Stimulated activated CD8-positive, alpha-beta memory T cell treated with anti-CD3 and anti-CD28 coated beads, Interleukin-2, amount 100 ng/mL, for 48 hours (primary cell): ENCODE data around the gene XRCC3.

ENCODE experiments used
- DNase-seq, 2 donors: peaks; one replicate each; pipeline ENCODE4 v3.0.0-alpha.2; 2020; ENCODE audit warnings: low read depth in 2 of 2

XRCC3 gene

DNA sequence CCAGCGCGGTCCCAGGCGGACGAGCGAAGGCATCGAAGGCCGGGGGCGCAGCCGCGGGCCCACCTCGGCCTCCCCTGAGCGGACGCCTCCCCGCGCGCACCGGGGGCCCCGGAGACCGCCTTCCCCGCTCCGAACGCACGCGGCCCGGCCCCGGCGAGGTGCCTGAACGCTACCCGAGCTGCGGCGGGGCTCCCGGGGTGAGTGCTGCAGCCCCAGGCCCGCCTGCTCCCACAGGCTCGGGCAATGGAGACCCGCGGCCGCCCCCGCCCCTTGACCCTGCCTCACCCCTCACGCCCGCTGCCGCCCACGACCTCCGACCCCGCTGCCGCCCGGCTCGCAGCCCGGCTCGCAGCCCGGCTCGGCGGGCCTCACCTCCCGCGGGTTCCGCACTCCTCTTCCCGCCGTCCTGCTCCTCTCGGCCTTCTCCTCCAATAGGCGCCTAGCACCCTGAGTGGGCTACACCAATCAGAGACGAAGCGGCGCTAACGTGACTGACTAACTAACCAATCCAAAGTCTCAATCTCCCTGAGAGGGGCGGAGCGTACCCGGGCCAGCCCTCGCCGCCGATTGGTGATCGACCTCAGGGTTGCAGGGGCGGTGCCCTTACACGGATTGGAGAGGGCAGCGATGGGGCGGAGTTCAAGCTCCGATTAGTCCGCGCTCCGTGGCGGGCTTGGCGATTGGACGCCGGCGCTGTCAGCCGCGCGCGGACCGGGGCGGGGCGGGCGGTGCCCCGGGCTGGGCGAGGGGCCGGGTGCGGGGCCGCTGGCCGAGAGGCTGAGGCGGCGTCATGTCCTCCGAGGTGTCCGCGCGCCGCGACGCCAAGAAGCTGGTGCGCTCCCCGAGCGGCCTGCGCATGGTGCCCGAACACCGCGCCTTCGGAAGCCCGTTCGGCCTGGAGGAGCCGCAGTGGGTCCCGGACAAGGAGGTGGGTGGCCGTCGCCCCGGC lies at the start of gene XRCC3, which contains the start of gene ZFYVE21:
Gene XRCC3, minus strand, starts transcription at position 400 of the 949 bp plus-strand sequence. CDS start 4,364 bp downstream, outside the sequence.
Gene ZFYVE21, plus strand, starts transcription at position 759 of the 949 bp plus-strand sequence. Its CDS starts 32 bp downstream, at position 791.
- peak; percentile 99 for DNase-seq

GRCh38 chr14:103763730-103764488 lies 48.7 kb upstream of the XRCC3 start:
- no peak for DNase-seq

DNA sequence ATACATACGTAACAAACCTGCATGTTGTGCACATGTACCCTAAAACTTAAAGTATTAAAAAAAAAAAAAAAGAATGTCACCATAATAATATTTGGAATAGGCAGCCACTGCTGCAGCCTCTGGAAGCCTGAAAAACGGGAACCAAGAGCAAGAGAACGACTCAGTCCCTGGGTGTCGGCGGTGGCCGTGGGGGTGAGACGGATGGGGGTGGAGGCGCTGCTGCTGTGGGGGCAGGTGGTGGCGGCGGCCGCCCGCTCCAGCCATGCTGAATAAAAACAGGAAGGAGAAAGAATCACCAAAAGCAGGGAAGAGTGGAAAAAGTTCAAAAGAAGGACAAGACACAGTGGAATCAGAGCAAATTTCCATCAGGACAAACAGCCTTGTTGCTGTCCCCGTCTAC lies 47.3 kb upstream of the XRCC3 start:
- no peak for DNase-seq

DNA sequence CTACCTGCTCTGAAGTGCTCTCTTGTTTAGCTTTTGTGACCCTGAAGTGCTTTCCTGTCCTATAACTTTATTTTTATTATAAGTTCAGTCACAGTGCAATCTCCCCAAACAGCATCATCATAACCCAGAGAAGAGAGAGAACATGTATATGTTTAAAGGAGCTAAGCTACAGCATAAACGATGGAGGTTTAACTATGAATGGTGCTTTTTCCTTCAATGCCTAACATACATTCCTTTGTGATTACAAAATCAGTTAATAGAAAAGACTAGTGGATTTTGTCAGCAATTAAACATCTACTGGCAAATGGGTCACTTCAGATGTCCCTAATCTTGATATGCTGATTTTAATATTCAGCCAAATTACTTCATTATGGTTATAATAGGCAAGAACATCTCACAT lies 46.8 kb upstream of the XRCC3 start:
- DNase-seq: no peak

DNA sequence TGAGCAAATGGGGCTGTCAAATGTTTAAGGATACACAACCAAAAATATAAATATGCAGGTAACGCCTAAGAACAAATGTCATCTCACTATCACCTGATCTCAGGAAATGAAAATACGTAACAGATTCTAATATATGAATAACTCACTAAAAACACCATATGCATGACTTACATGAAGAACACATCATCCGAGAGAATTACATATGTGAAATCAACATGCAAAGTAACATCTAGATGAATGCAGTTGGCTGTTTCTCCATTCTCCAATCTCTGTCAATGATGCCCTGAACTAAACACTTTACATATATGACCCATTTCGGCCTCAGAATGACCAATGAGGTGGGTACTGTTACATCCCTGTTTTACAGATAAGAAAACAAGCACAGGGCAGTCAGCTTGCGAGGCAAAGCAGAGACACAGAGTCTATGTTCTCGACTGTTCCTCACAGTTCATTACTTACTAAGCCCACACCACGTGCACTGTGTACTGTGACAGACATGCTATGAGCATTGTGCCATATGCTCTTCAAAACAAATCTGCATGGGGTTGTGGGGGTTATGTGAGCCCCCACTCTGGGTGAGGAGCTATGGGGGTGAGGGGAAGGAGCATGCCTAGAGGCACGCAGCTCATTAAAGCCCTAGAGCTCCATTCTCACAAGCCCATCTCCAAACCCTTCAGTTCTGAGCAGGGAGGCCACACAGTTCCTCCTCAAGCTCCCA lies 43.0 kb upstream of the XRCC3 start:
- no peak for DNase-seq

DNA sequence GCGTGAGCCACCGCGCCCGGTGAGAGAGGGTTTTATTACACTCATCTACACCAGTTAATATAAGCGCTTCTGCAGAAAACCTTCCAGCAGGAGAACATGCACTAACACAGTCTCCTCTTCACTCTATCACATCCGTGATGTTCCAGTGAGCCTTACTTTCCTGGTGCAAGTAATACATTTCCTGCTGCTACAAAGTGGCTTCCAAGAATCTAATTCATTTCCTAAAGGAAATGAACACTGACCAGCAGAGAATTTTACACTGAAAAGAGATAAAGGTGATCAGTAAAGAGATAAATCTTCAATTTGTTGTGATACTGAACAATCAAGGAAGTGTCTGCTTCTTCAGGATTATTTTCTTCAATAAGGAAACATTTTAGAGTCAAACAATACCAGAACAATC lies 39.8 kb upstream of the XRCC3 start:
- DNase-seq: no peak

DNA sequence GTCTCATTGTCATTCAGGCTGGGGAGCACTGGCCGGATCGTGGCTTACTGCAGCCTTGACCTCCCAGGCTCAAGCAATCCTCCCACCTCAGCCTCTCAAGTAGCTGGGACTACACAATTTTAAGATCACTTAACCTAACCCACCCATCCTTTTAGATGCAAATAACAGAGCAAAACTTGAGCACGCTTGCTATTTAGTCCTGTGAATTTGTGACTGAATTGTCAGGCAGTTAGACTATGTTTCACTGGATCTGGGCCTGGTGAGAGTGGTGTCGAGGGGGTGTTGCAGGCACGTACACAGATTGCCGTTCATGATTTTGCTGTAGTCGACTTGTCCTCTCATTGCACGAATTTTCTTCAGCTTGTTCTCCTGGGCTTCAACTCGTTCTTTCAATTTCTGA lies 38.5 kb upstream of the XRCC3 start:
- no peak for DNase-seq

GRCh38 chr14:103749860-103750259 lies 34.6 kb upstream of the XRCC3 start:
- DNase-seq: no peak

DNA sequence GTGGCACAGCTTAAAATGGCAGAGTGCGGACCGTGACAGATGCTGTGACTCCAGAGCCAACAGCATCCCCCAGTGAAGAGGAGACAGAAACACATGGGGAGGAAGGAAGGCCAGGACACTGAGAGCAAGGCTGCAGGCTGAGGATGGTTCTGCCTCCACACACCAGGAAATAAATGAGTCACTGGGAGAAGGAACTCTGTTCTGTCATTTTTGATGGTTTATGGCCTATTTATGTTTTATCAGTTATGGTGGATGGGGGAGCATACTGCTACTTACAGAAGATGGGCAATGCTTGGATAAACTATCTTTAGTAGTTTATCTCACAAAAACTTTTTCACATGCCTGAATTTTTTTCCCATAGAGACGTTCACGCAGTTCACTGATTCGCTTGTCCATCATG lies 34.2 kb upstream of the XRCC3 start:
- DNase-seq: no peak

- DNase-seq: peak; percentile 27 to 39
These were observed 33.2 kb upstream of the XRCC3 start for GRCh38 chr14:103748534-103748857.

DNA sequence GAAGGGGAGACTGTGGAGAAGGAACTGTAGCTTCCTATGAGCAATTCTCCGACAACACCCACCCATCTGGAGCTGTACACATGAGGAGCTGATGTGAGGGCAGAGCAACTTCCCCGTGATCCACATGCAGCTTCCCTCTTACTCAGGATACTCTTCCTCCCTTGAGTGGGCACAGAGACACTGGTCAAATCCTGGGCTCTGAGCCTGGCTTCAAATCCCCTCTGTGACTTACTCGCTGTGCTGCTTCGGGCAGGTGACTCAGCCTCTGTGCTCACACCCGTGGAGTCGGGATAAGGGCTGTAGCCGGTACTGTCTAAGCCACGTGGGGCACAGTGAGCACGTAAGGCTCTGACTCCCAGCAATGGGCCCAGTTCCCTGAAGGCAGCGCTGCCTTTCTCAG lies 31.4 kb upstream of the XRCC3 start:
- DNase-seq: no peak

GRCh38 chr14:103745424-103745823 lies 30.2 kb upstream of the XRCC3 start:
- DNase-seq: no peak

DNA sequence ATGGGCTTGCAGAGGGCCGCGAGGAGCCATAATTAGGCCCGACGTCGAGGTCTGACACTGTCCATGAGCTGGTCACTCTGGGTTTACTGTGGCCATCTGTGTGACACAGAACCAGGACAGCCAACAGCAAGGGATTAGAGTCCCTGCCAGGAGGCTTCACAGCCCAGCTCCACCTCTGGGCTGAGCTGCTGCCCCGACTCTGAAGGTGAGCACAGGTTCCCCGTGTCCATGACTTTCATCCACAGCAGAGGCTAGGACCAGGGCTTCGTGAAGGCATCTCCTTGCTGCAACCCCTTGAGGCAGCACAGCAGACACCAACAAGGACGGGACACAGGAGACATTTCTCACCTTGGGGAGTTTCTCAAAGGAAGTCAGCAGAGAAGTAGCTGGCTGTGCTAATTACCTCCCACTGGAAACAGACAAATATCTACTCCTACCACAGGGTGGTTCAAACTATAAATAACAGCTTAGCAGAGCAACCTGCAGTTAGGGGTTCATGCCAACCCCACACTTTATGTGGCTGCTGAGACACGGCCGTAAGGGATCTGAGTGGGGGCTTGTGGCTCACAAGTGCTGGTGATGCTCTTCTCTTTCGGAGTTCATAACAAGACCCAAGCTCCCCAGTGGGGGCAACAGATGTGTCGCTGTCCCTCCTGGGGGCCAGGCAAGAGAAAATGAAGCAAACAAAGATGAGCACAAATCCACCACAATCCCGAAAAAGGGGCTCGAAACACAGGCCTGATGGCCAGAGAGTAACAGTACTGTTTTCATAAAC lies 29.6 kb upstream of the XRCC3 start:
- no peak for DNase-seq

- no peak for DNase-seq
These were observed 28.4 kb upstream of the XRCC3 start for GRCh38 chr14:103743691-103744090.

- DNase-seq: no peak
These were observed 27.4 kb upstream of the XRCC3 start for GRCh38 chr14:103742499-103743255.

GRCh38 chr14:103741876-103742275 lies 26.6 kb upstream of the XRCC3 start:
- DNase-seq: no peak

DNA sequence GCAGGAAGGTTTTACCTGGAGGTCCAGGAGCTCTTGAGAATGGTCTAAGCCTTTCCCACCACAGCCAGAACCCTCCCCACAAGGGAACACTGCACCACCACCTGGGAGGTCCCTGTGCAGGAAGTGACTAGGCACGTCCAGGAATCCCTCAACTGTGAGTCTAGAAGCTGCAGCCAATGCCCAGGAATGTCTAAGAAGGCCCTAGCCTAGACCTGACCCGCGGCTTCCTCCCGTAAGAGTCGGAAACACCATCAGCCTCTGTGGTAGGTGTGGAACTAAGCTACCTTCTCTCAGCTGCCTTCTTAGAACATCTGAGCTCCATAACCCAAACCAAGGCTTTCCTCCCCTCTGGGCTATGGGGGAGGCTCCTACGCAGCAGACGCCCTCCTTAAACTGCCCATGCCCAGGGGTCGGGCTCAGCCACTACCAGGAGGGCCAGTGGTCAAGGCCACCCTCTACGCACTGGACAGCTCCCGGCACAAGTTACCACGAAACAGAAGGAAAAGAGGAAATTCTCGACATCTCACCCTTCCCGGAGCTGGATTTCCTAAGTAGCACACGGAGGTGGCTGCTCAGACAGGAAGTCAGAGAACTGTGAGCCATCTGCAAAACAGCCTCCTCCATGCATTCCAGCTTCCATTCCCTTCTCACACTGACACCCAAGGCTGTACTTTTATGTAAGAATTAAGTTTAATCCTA lies 25.9 kb upstream of the XRCC3 start:
- DNase-seq: no peak

GRCh38 chr14:103739793-103740501 lies 24.7 kb upstream of the XRCC3 start:
- DNase-seq: no peak

- DNase-seq: no peak
These were observed 24.2 kb upstream of the XRCC3 start for GRCh38 chr14:103739466-103739792.
